SK-N-SH (cell line): ENCODE data around the gene FOXK1.

Experiments
- CTCF ChIP-seq: fragments of 200-600 bp; sonication (generic); IDR thresholded peaks from 2 replicates; pipeline ENCODE4 v1.6.1; 2017; ENCODE audit warnings: antibody characterized with exemption, mild to moderate bottlenecking, moderate library complexity
- JUND ChIP-seq: IDR thresholded peaks from 2 replicates; pipeline ENCODE4 v1.4.0; 2012
- RAD21 ChIP-seq: IDR thresholded peaks from 2 replicates; pipeline ENCODE4 v1.6.1; 2012; ENCODE audit warnings: mild to moderate bottlenecking, low read length
- RCOR1 ChIP-seq: fragments of 150-350 bp; IDR thresholded peaks from 2 replicates; pipeline ENCODE4 v1.6.1; 2017; ENCODE audit warnings: antibody characterized with exemption, low read length
- REST ChIP-seq: IDR thresholded peaks from 2 replicates; pipeline ENCODE4 v1.6.1; 2012; ENCODE audit warnings: mild to moderate bottlenecking, low read depth, low read length, moderate library complexity
- USF2 ChIP-seq: fragments of 150-350 bp; IDR thresholded peaks from 2 replicates; pipeline ENCODE4 v1.6.1; 2017; ENCODE audit warnings: antibody characterized with exemption, low read length, low read depth, borderline replicate concordance

- TF ChIP-seq USF2 (no peak), CTCF (no peak), RAD21 (no peak), REST (no peak), JUND (no peak), RCOR1 (no peak)
These were observed 69.4 kb downstream of the FOXK1 start for GRCh38 chr7:4751398-4751947.
